Fibroblast of mammary gland (primary cell): ENCODE measurements around the gene OGT.
"Not testable (repeated sequence)": the region's sequence is repeated elsewhere in the genome, so short reads cannot be mapped to it uniquely, and the experiment has no call there.

Experiments
- DNase-seq: peaks from one replicate; pipeline ENCODE4 v3.0.0-alpha.2; 2010; ENCODE audit warnings: low read depth
- H3K4me3 ChIP-seq: 2 replicates; pipeline ENCODE4 v1.5.1; 2011; ENCODE audit warnings: low read depth, mild to moderate bottlenecking, low read length, moderate library complexity; ENCODE audit not compliant: control insufficient read depth
- CTCF ChIP-seq: conservative IDR thresholded peaks from 2 replicates; pipeline ENCODE4 v1.5.1; 2011; ENCODE audit warnings: low read depth, low read length, inconsistent platforms; ENCODE audit not compliant: control insufficient read depth, insufficient read depth

OGT gene

GRCh38 chrX:71532753-71533425, at the start of gene OGT:
OGT (plus strand) TSS chrX:71533104; CDS start chrX:71533300, 196 bp downstream.
- DNase-seq, result peak; percentile 96
- H3K4me3 ChIP-seq, result peak within 1 kb of the TSS; percentile 89
- no peak for TF ChIP-seq CTCF

GRCh38 chrX:71487814-71488213, 45.1 kb upstream of the OGT start:
- no peak for DNase-seq
- TF ChIP-seq CTCF, result no peak
- no peak overlapping the region for H3K4me3 ChIP-seq

- peak; percentile 34 for DNase-seq
- TF ChIP-seq CTCF, result no peak
- no peak overlapping the region for H3K4me3 ChIP-seq
Observed at GRCh38 chrX:71489540-71489939, 43.4 kb upstream of the OGT start.

- H3K4me3 ChIP-seq, result peak overlapping the region; percentile 48
- TF ChIP-seq CTCF, result no peak
- DNase-seq, result peak; percentile 57
Observed at GRCh38 chrX:71492231-71493065, 40.5 kb upstream of the OGT start.

GRCh38 chrX:71493111-71493613, 39.7 kb upstream of the OGT start:
- no peak for TF ChIP-seq CTCF
- H3K4me3 ChIP-seq, result peak overlapping the region; percentile 48
- peak; percentile 53 for DNase-seq

- H3K4me3 ChIP-seq, DNase-seq: not testable (repeated sequence)
Observed at GRCh38 chrX:71495979-71496378, 36.9 kb upstream of the OGT start.

- H3K4me3 ChIP-seq, result no peak overlapping the region
- no peak for DNase-seq
- TF ChIP-seq CTCF, result no peak
Observed at GRCh38 chrX:71496476-71496875, 36.4 kb upstream of the OGT start.

GRCh38 chrX:71502080-71502479, 30.8 kb upstream of the OGT start:
- not testable (repeated sequence) for DNase-seq, H3K4me3 ChIP-seq
